Left renal pelvis (tissue), 4 donors: Measurements from ENCODE around the gene BIRC5. TPM values are rescaled to one million over a fixed set of nuclear protein-coding genes. Genes with fewer than 3 reads are reported as not detected.

Source experiments
- DNase-seq, 4 donors: peaks; one replicate each; pipeline ENCODE4 v3.0.0-alpha.2; 2013; ENCODE audit warnings: low read depth in 4 of 4, low spot score in 3 of 4
- polyA plus RNA-seq, 4 donors: library from polyadenylated mRNA; unstranded; fragments of 120-200 nt; gene quantifications; one replicate each; pipeline ENCODE4 v1.2.1, GENCODE V29; 2013; ENCODE audit not compliant: insufficient read length in 4 of 4

The BIRC5 gene
- polyA plus RNA-seq, 4 donors, result 22.8 to 31.1 (median 26.6) TPM

DNA sequence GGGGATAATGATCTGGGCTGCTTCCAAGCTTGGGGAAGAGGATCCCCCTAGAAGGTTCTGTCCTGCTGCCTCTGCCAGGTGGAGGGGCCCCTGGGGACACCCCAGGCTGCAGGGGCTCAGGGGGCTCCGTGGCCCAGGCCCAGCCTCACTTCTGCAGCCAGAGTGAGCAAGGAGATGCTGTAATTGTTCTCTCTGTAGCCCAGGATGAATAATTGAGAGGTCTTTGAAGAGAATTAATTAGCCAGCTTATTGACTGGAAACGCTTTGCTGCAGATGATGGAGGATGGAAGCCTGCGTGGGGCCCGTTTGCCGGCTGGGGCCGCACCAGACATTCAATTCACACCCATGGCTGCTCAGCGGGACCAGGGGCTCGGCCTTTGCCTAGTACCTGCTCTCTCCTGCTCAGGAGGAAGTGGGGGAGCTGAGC lies 55.9 kb downstream of the BIRC5 start:
- DNase-seq, result no peak

DNA sequence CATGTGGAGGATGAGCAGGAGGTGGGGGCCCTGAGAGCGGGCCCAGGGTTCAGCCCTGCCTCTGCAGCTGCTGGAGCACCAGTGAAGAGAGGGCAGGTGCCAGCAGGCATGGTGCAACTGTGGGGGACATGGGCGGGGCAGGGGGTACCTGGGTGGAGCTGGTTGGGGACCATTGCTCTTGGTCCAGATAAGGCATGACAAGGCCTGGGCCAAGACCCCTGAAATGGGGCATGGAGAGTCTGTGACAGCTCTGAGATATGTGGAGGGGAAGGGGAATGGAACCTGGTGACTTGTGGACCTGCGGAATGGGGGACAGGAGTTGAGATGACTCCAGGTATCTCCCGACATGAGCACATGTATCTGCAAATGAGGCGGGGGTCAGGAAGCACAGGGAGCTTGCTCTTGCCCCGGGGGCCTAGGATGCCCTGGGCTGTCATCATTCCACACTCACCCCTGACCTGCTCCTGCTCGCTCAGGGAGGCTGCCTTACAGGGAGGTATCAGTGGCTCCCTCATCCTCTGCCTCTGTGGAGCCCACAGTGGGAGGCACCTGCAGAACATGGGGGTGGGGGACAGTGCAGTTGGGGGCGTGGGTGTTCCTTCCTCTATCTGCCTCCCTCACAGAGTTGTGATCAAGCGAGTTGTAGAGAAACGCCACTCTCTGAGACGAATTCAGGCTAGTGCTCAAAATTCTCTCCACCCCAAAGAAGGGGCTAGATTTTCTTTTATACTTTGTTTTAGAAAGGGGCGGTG lies 57.5 kb downstream of the BIRC5 start:
- DNase-seq, result no peak

DNA sequence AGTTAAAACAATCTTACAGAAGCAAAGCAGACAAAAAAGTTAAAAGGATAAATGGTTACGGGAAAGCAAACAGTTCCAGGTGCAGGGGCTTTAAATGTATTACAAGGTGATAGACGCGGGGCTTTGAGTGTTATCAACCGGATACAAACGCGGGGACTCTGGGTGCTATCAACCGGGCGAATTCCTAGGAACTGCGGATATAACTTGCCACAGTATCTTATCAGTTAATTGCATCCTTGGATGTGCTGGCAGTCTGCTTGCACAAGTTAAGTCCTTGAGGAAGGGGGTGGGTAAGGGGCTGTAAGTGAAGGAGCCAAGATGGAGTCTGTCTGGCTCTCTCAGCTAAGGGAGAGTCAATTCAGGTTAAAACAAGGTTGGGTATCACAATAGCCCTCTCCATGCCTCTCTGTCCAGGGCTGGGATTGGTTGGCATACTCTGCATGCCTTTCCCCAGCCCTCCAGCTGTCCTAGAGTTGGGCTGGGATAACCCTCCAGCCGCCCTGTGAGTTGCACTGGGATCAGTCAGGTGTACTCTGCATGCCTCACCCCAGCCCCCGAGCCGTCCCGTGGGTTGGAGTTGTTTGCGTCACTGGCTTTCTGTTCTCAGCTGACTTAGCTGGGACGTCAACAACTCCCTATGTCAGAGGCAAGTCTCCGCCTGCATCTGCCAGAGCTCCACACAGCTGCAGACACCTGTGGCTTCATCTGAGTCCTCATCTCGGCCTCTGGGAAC lies 58.3 kb downstream of the BIRC5 start:
- DNase-seq, result peak; percentile 54 to 77 (median 70)

DNA sequence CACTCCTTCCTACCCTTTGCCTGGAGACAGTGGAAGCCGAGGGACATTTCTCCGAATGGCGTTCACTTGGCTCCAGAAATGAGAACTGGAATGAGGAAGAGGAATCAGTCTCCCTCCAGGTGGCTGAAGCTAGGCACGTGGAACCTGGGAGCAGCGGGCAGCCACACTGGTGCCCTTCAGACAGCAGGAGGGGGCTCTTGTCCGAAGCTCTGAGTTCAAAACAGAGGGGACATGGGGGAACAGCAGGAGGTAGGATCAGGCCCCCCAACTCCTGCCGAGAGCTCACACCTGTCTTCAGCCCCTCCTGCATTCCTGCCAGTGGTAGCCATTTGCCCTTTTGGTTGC lies 58.8 kb downstream of the BIRC5 start:
- DNase-seq, result no peak

DNA sequence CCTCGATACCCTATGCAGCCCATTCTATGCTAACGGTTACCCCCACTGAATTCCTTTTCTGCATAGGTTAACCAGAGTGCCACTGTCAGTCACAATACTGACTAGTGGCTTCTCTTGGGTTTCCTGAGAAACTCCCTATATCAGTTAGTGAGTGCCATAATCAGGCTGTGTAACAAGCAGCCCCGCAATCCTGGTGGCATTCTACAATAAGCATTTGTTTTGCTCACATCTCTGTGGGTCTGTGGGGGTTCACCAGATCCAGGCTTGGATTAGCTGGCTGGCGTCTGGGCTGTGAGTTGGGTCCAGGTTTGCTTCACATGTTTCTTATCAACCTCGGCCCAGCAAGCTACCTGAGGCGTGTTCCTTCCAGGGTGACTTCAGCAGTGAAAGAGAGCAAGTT lies 59.8 kb downstream of the BIRC5 start:
- DNase-seq, result no peak

Other genes with a start within 250 kb of the BIRC5 start
- 10 to 100 TPM in 3 of 4 donors, 1 to 10 TPM in 1; 9.2 to 35.1 (median 27.3) TPM for gene TMC6, start 85.5 kb upstream of the BIRC5 start, polyA plus RNA-seq
- 1 to 10 TPM in 3 of 4 donors, under 1 TPM in 1; 0.90 to 2.6 (median 1.8) TPM for gene TMC8, start 83.5 kb upstream of the BIRC5 start, polyA plus RNA-seq
- 1 to 10 TPM in 1 of 4 donors, under 1 TPM in 3; 0.17 to 3.7 (median 0.46) TPM for gene C17orf99, start 67.9 kb upstream of the BIRC5 start, polyA plus RNA-seq
- gene SYNGR2, start 45.7 kb upstream of the BIRC5 start, polyA plus RNA-seq, result 10 to 100 TPM; 17.7 to 77.9 (median 60.0) TPM
- 10 to 100 TPM; 21.1 to 37.3 (median 25.9) TPM for gene TK1, start 27.2 kb upstream of the BIRC5 start, polyA plus RNA-seq
- 10 to 100 TPM; 50.4 to 82.3 (median 60.4) TPM for gene AFMID, start 26.9 kb upstream of the BIRC5 start, polyA plus RNA-seq
- not detected for gene TMEM235, start 17.4 kb downstream of the BIRC5 start, polyA plus RNA-seq
- 100 to 1,000 TPM in 1 of 4 donors, 1 to 10 TPM in 3; 7.4 to 384 (median 7.6) TPM for gene SOCS3, start 145.8 kb downstream of the BIRC5 start, polyA plus RNA-seq
- 10 to 100 TPM; 34.2 to 54.1 (median 42.5) TPM for gene PGS1, start 164.4 kb downstream of the BIRC5 start, polyA plus RNA-seq